SKM-1 (cell line): ENCODE data around the gene UBE2E3.
"Not testable (repeated sequence)": the region's sequence is repeated elsewhere in the genome, so short reads cannot be mapped to it uniquely, and the experiment has no call there.

Experiments
- DNase-seq: peaks from one replicate; lab custom pipeline; 2025; ENCODE audit not compliant: unreplicated experiment; lab: John Stamatoyannopoulos, UW

UBE2E3 gene

DNA sequence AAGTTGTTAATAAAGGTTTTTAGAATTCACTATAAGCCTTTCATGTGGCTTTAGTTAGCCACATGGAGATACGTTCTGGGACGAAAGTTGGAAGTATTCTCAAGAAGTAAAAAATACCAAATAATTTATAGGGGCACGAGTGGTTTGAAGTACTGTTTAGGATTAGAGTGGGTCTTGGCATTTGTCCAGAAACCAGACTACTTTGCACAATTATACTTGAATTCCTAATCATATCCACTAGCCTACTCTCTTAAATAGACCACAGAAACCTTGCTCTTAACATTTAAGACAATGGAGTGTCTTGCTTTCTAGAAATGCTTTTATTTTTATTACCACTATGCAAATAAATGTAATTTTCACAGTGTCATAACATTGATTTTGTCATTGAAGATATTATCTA is 44.6 kb downstream of the UBE2E3 start:
- DNase-seq: no peak

DNA sequence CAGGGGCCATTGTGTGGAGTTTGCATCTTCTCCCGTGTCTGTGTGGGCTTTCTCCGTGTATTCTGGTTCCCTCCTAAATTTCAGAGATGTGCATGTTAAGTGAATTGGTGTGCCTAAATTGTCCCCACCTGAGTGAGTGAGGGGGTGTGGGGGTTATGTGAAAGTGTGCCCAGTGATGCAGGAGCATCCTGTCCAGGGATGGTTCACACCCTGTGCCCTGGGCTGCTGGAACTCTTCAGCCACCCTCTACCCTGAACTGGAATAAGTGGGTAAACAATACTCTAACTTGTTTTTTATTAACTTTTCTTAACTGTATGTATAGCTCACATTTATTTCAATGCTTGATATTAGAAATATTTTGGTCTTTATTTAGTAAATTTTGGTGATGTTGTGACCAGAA is 56.0 kb downstream of the UBE2E3 start:
- DNase-seq: no peak

DNA sequence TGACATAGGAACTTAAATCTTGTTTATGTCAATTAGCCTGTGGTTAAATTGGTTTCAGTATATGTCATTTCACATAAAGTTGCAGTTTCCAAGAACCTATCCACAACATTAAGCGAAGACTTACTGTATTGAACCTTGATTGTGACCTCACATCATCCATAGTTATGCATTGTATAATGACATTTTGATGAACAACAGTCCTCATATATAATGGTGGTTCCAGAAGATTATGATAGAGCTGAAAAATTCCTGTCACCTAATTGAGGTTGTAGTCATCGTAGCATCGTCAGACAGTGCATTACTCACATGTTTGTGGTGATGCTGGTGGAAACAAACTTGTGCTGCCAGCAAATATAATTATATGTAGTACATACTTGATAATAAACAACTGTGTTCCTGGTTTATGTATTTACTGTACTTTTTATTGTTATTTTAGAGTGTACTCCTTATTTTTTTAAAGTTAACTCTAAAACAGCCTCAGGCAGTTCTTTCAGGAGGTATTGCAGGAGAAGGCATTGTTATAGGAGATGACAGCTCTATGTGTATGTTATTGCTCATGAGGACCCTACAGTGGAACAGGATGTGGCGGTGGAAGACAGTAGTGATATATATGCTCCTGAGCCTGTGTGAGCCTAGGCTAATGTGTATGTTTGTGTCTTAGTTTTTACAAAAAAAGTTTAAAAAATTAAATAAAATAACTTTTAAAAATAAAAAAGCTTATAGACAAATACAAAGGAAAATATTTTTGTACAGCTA is 56.6 kb downstream of the UBE2E3 start:
- DNase-seq: no peak

- DNase-seq: no peak
These were observed 57.5 kb downstream of the UBE2E3 start for GRCh38 chr2:181037922-181038321.

DNA sequence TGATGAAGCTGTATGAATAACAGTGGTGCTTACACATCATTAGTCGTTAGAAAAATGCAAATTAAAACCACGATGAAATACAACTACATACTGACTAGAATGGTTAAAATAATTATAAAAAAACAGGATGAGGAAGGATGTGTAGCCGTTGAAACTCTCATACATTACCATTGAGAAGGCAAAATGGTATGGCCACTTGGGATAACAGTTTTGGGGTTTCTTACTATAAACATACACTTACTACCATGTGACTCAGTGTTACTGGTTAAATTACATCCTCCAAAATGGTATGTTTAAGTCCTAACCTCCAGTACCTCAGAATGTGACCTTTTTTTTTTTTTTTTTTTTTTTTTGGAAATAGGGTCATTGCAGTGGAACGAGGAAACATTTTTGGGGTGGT is 58.4 kb downstream of the UBE2E3 start:
- no peak for DNase-seq

DNA sequence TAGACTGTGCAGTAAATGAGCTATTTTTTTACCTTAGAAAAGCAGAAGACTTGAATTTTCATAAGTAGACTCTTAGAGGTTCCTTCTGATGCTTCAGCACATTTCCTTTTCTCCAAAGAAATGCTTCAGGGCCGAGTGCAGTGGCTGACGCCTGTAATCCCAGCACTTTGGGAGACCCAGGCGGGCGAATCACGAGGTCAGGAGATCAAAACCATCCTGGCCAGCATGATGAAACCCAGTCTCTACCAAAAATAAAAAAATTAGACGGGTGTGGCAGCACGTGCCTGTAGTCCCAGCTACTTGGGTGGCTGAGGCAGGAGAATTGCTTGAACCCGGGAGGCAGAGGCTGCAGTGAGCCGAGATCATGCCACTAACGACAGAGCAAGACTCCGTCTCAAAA is 60.4 kb downstream of the UBE2E3 start:
- not testable (repeated sequence) for DNase-seq

DNA sequence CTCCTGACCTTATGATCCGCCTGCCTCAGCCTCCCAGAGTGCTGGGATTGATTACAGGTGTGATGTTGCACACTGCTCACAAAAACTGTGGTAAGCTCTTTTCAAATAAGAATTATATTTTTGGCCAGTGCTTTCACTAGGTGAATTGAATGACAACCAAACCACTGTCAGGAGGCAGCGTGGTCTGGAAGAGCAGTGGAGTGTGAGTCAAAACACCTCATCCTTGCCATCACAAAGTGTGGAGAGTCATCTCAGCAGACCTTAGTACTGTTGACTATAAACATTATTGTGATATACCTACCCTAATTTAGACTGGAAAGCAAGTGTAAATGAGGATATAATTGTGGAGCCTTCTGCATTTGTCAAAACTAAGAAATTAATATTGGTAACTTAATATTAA is 61.3 kb downstream of the UBE2E3 start:
- DNase-seq: no peak

DNA sequence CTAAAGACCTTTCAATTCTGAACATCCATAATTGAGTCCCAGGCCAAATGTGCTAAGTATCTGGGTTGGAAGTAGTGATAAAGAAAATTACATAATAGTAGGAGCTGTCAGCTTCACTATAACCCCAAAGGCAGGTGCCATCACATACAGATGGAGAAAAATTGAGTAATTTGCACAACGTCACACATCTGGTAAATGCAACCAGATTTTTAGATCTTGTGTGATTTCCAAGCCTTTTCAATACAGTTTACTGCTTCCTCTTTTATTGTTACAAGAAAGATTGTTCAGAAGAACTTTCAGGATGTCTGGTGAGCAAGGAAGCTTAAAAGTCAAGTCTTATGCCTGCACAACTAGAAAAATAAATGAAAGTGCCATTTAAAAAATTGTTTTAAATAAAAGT is 62.3 kb downstream of the UBE2E3 start:
- no peak for DNase-seq

- DNase-seq: no peak
These were observed 66.4 kb downstream of the UBE2E3 start for GRCh38 chr2:181046833-181047232.

GRCh38 chr2:181047829-181048228 is 67.4 kb downstream of the UBE2E3 start:
- no peak for DNase-seq

DNA sequence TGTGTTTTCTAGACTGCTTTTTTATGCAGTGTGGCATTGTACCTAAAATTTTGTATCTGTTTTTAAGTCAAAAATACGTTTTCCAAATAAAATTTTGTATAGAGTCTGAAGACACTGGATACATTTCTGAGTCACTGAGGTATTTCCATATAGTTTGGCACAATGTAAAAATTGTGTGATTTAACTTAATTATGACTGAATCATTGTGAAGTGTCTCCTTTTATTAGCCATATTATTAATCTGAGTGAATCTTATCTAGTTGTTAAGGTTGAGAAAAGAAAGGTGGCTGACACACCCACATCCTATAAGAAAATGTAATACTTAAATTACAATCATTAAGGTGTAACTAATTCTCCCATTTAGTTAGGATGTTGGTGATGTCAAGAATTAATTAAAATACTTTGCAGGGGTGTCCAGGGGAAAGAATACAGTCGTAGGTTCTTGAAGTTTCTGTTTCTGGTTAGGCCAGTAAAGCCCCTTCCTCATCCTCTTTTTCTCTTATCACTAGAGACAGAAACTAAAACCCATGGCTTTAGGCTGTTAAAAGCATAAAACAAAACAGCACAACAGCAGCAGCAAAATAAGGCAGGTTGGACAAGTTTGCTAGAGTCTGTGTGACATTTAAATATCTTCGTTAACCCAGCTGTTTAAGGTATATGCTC is 71.6 kb downstream of the UBE2E3 start:
- no peak for DNase-seq

GRCh38 chr2:181052523-181052891 is 72.1 kb downstream of the UBE2E3 start:
- no peak for DNase-seq

GRCh38 chr2:181054256-181054655 is 73.9 kb downstream of the UBE2E3 start:
- no peak for DNase-seq

- DNase-seq: no peak
These were observed 74.4 kb downstream of the UBE2E3 start for GRCh38 chr2:181054843-181055242.

DNA sequence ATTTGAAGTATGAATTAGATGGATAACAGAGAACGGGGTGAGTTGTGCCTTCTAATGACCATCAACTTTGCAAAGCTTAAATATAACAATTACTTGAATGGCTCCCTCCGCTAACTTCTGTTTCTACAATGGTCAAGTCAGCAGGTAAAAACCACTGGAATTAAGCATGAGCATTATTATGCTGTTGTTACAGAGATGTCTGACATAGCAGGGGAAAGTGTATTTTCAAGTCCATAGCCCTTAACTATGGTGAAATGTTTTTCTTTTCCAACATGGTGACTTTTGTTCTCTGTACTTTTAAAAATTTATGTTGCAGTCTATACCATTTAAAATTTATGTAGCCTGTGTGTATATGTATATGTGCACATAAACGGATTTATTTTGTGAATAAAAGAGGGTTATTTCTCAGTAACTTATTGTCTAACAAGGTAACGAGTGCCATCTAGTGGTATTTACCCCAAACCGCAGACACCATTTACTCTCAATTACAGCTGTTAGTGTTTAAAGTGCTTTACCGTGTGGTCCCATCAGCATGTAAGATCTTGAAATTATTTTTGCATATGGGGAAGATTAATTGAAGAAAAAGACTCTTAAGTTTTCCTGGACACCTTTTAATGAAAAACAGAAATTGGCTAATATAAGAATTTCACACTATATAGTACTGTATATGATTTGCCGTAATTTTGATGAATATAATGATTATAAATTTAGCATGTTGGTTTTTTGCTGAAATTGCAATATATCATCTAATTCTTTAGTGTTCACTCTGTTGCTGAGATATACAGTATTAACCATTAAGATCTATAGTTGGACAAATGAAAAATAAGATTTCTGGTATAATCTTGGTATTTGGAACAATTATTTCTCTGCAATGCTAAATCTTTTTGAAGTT is 78.2 kb downstream of the UBE2E3 start:
- peak; percentile 37 for DNase-seq

GRCh38 chr2:181063696-181064095 is 83.3 kb downstream of the UBE2E3 start:
- no peak for DNase-seq

DNA sequence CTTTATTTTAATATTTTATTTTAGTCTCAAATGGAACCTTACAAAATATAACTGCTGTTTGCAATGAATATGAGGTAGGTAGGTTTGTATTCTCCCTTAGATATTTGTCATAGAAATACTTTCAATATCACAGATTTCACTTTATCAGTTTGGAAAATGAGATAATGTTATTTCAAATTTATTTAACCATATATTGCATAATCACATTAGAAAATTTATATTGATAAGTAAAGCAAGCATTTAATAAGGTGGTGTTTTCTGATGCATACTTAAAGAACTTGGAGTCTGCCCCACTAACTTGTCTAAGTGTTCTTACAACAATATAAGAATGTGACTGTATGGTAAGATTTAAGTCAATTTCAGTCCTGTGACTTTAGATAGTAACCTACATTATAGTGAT is 85.1 kb downstream of the UBE2E3 start:
- DNase-seq: no peak

GRCh38 chr2:181066333-181066732 is 85.9 kb downstream of the UBE2E3 start:
- no peak for DNase-seq

DNA sequence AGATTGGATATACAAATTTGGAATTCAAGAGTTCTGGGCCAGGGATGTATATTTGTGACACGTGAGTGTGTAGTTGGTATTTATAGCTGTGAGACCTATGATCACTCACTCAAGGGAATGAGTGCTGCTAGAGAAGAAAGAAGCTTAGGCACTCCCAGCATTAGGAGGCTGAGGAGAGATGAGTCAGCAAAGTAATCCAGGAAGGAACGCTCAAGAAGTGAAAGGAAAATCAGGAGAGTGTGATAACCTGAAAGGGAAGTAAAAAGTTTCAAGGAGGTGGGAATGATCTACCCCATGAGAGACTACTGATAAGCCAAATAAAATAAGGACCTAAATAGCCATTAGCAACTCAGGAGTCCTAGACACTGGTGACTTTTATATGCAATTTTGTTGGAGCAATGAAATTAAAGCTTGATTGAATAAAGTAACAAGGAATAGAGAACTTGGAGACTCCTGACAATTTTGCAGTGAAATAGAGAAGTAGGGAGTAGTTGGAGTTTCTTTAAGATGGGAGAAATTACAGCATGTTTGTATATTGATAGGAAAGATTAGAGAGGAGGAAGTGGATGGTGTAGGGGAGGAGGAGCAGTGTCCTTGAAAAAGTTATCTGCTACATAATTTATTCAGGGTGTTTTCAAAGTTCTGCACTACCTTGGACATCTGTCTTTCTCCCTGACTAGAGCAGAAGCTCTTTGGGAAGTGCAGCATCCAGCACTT is 89.9 kb downstream of the UBE2E3 start:
- no peak for DNase-seq

DNA sequence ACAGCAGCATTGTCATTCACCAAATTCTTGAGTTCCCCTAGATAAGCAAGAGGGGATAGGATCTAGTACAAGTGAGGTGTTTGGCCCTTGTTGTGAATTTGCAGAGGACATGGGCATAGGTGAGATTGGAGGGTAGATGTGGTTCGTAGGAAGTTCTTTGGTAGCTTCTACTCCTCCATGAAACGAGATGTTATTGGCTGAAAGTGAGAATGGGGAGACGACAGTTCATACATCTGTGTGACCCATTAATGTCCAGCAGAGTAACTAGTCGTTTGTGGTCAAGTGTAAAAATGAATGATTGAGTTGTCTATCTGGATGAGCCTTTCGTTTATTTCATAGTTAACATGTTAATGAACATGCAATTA is 90.4 kb downstream of the UBE2E3 start:
- DNase-seq: no peak

GRCh38 chr2:181072486-181073235 is 92.3 kb downstream of the UBE2E3 start:
- no peak for DNase-seq
